Endothelial cell of umbilical vein (primary cell): ENCODE results near the gene EFHD2. TPM values are rescaled to one million over a fixed set of nuclear protein-coding genes. Genes with fewer than 3 reads are reported as not detected.

Source experiments
- BruUV-seq: library from RNA; stranded (reverse); fragments of 400-500 nt; replicated peaks from 2 replicates; lab custom pipeline; 2021; lab: Mats Ljungman, UMichigan
- CTCF ChIA-PET: fragments of 300-600, 350-600 bp; sonication (Branson Sonifier 250); formaldehyde crosslinking; loops from one replicate; lab custom pipeline; 2021; ENCODE audit warnings: antibody characterized with exemption, inconsistent platforms; lab: Charles Lee
- POLR2A ChIA-PET: fragments of 300-600, 350-600 bp; sonication (Branson Sonifier 250); formaldehyde crosslinking; loops from one replicate; lab custom pipeline; 2021; ENCODE audit warnings: antibody characterized with exemption, inconsistent platforms; lab: Charles Lee
- DNase-seq: peaks from one replicate; pipeline ENCODE4 v3.0.0-alpha.2; 2011; ENCODE audit warnings: low read depth, low spot score
- FAIRE-seq: peaks from 2 replicates; lab custom pipeline; 2011; peaks lifted over from hg19 to GRCh38; lab: Jason Lieb, UNC
- H2AFZ ChIP-seq: 2 replicates; pipeline ENCODE4 v1.6.0; 2012; ENCODE audit warnings: low read depth, low read length, control low read depth, inconsistent platforms
- H3K27ac ChIP-seq: 2 replicates; pipeline ENCODE4 v1.5.1; 2011; ENCODE audit warnings: low read depth, mild to moderate bottlenecking, control low read depth, low read length, moderate library complexity; ENCODE audit not compliant: insufficient read depth
- H3K27me3 ChIP-seq, 2 experiments: 2 replicates each; pipeline versions ENCODE4 v1.6.0 to v1.6.1; 2011; ENCODE audit warnings: low read length in 2 of 2, mixed read lengths in 1 of 2; ENCODE audit not compliant: control insufficient read depth in 2 of 2, insufficient read depth in 2 of 2
- H3K36me3 ChIP-seq, 2 experiments: 2 replicates in 1 of 2; 3 replicates in 1 of 2; pipeline ENCODE4 v1.5.1; 2011; ENCODE audit warnings: low read length in 2 of 2, mild to moderate bottlenecking in 1 of 2, moderate library complexity in 1 of 2; ENCODE audit not compliant: control insufficient read depth in 2 of 2, insufficient read depth in 2 of 2; ENCODE audit errors: extremely low read depth in 1 of 2
- H3K4me1 ChIP-seq: 3 replicates; pipeline ENCODE4 v1.5.1; 2011; ENCODE audit warnings: mild to moderate bottlenecking, low read length; ENCODE audit not compliant: control insufficient read depth, insufficient read depth; ENCODE audit errors: extremely low read depth
- H3K4me2 ChIP-seq: 2 replicates; pipeline ENCODE4 v1.6.1; 2011; ENCODE audit warnings: low read length, control low read depth, mixed read lengths; ENCODE audit not compliant: insufficient read depth
- H3K4me3 ChIP-seq, 3 experiments: fragments of 200-600 bp in 1 of 3; sonication (generic), shearing (Covaris generic) in 1 of 3; replicated peaks in 1 of 3; 2 replicates each; pipeline ENCODE4 v1.5.1; 2011 to 2016; ENCODE audit warnings: control low read depth in 3 of 3, low read length in 3 of 3, mild to moderate bottlenecking in 2 of 3, inconsistent platforms in 1 of 3, low read depth in 1 of 3, moderate library complexity in 1 of 3; ENCODE audit not compliant: insufficient read depth in 1 of 3
- H3K79me2 ChIP-seq: 2 replicates; pipeline ENCODE4 v1.6.0; 2012; ENCODE audit warnings: low read length, inconsistent platforms; ENCODE audit not compliant: control insufficient read depth, insufficient read depth
- H3K9ac ChIP-seq: replicated peaks from 2 replicates; pipeline ENCODE3; 2011; ENCODE audit warnings: low read length, control low read depth; ENCODE audit not compliant: insufficient read depth; ENCODE audit errors: extremely low read depth
- H3K9me1 ChIP-seq: replicated peaks from 3 replicates; pipeline ENCODE4 v1.6.0; 2011; ENCODE audit warnings: mild to moderate bottlenecking, low read length; ENCODE audit not compliant: control insufficient read depth, insufficient read depth; ENCODE audit errors: extremely low read depth
- H3K9me3 ChIP-seq: replicated peaks from 2 replicates; pipeline ENCODE4 v1.5.1; 2012; ENCODE audit warnings: low read length, inconsistent platforms; ENCODE audit not compliant: control insufficient read depth, insufficient read depth
- H4K20me1 ChIP-seq: replicated peaks from 2 replicates; pipeline ENCODE3; 2011; ENCODE audit warnings: mild to moderate bottlenecking, low read length; ENCODE audit not compliant: control insufficient read depth, insufficient read depth; ENCODE audit errors: extremely low read depth
- EZH2 ChIP-seq: IDR thresholded peaks from 2 replicates; pipeline ENCODE4 v1.6.1; 2012; ENCODE audit warnings: borderline replicate concordance, low read depth, mild to moderate bottlenecking, moderate library complexity, low read length, inconsistent platforms; ENCODE audit not compliant: severe bottlenecking
- FOS ChIP-seq: IDR thresholded peaks from 2 replicates; pipeline ENCODE4 v1.6.1; 2011; ENCODE audit warnings: mild to moderate bottlenecking, low read length, moderate library complexity, borderline replicate concordance; ENCODE audit not compliant: insufficient read depth
- GATA2 ChIP-seq: IDR thresholded peaks from 2 replicates; pipeline ENCODE4 v1.7.0; 2011; ENCODE audit warnings: low read depth, mild to moderate bottlenecking, moderate library complexity, mixed read lengths, low read length; ENCODE audit not compliant: insufficient read length, insufficient read depth
- JUN ChIP-seq: IDR thresholded peaks from 2 replicates; pipeline ENCODE4 v1.6.1; 2011; ENCODE audit warnings: borderline replicate concordance, low read depth; ENCODE audit not compliant: insufficient read length, insufficient read depth
- MYC ChIP-seq: IDR thresholded peaks from one replicate; pipeline ENCODE4 v1.6.1; 2011; ENCODE audit warnings: mild to moderate bottlenecking, low read depth, low read length
- POLR2A ChIP-seq: IDR thresholded peaks from 2 replicates; pipeline ENCODE4 v1.6.1; 2012; ENCODE audit warnings: low read depth, mild to moderate bottlenecking, control low read depth, low read length
- POLR2AphosphoS5 ChIP-seq: IDR thresholded peaks from 2 replicates; pipeline ENCODE4 v1.6.1; 2012; ENCODE audit warnings: low read depth, mild to moderate bottlenecking, control low read depth, low read length, moderate library complexity; ENCODE audit not compliant: insufficient read depth
- dilution Hi-C: fragments of 300-500 bp; cut with MboI; formaldehyde crosslinking; loops from one replicate; pipeline ENCODE4 v1.15.0; 2019; ENCODE audit warnings: low sequenced_read_pairs; ENCODE audit not compliant: extremely low pct_ligation_motif_present
- intact Hi-C: fragments of 100-400 bp; cut with micrococcal nuclease; formaldehyde crosslinking; loops from one replicate; pipeline ENCODE4 v1.10.0; 2022
- polyA plus RNA-seq, 4 experiments: library from polyadenylated mRNA; depleted of rRNA in 3 of 4; stranded (reverse) in 3 of 4; unstranded in 1 of 4; fragments of >200 nt; gene quantifications; 2 replicates each; pipeline versions ENCODE4 v1.2.1 to v1.2.3, GENCODE V29; 2011 to 2012; ENCODE audit warnings: missing spikeins in 1 of 4
- total RNA-seq: library from RNA; stranded (reverse); gene quantifications from 2 replicates; pipeline ENCODE4 v1.2.3, GENCODE V29; 2021
- TF ChIP-seq, protein P1 (sequence below): IDR thresholded peaks from 2 replicates; pipeline ENCODE4 v1.6.1; 2011; ENCODE audit not compliant: insufficient read depth, insufficient read length
- TF ChIP-seq, protein P2 (sequence below), 2 donors: IDR thresholded peaks; 1 replicate in 1 of 2; 2 replicates in 1 of 2; pipeline ENCODE4 v1.5.1; 2011; ENCODE audit warnings: low read length in 2 of 2, mild to moderate bottlenecking in 2 of 2, moderate library complexity in 2 of 2, control low read depth in 1 of 2, inconsistent platforms in 1 of 2, low read depth in 1 of 2; ENCODE audit not compliant: insufficient read depth in 1 of 2; ENCODE audit errors: extremely low read depth in 1 of 2

The EFHD2 gene
- total and polyA plus RNA-seq, 2 donors (not counting 3 experiments of a cell fraction or from before 2014, with no cell fraction given) = 50.2 to 73.5 TPM

- CTCF ChIA-PET = interaction anchor here (0.7 to 13.1 kb wide), 7 partner anchors 8 to 301 kb away, joined by 3 to 332 read pairs (median 21); no protein-coding TSS in a partner anchor
- Histone ChIP-seq H3K9me3 (no peaks in the 10 kb centered on the region), H3K4me3 (no peak overlapping the region), H3K4me2 (no peak overlapping the region), H3K4me1 (no peaks in the 10 kb centered on the region), H4K20me1 (no peaks in the 10 kb centered on the region), H3K79me2 (peaks cover 6% of the 10 kb centered on the region), H2AFZ (no peak overlapping the region), H3K9me1 (no peaks in the 10 kb centered on the region), H3K36me3 (peaks cover 9 to 18% of the 10 kb centered on the region in 2 experiments), H3K27ac (no peak overlapping the region), H3K9ac (no peak overlapping the region), H3K27me3 (no peaks in the 10 kb centered on the region)
- no peak for FAIRE-seq
- BruUV-seq = TSS peak; percentile 10
- no peak for TF ChIP-seq POLR2A
- no peak for TF ChIP-seq EZH2
- no peak for TF ChIP-seq GATA2
- no peak for TF ChIP-seq MYC
- TF ChIP-seq, protein P1, sequence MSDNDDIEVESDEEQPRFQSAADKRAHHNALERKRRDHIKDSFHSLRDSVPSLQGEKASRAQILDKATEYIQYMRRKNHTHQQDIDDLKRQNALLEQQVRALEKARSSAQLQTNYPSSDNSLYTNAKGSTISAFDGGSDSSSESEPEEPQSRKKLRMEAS = no peak
- no peak for TF ChIP-seq FOS
- no peak for TF ChIP-seq POLR2AphosphoS5
- TF ChIP-seq JUN = no peak
- TF ChIP-seq, protein P2, sequence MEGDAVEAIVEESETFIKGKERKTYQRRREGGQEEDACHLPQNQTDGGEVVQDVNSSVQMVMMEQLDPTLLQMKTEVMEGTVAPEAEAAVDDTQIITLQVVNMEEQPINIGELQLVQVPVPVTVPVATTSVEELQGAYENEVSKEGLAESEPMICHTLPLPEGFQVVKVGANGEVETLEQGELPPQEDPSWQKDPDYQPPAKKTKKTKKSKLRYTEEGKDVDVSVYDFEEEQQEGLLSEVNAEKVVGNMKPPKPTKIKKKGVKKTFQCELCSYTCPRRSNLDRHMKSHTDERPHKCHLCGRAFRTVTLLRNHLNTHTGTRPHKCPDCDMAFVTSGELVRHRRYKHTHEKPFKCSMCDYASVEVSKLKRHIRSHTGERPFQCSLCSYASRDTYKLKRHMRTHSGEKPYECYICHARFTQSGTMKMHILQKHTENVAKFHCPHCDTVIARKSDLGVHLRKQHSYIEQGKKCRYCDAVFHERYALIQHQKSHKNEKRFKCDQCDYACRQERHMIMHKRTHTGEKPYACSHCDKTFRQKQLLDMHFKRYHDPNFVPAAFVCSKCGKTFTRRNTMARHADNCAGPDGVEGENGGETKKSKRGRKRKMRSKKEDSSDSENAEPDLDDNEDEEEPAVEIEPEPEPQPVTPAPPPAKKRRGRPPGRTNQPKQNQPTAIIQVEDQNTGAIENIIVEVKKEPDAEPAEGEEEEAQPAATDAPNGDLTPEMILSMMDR (IDR thresholded peaks at IDR 0.05; ENCODE audit: extremely low read depth in 1 of 2, insufficient read depth in 1 of 2, low read depth in 1 of 2, low read length in 2 of 2) = no peak
- POLR2A ChIA-PET = no interaction called here
- no peak for DNase-seq
- dilution Hi-C loops (no loop called here), intact Hi-C loops (loop anchor here (5.0 kb wide), 1 partner anchor 302 kb away; no protein-coding TSS in a partner anchor)
Observed at GRCh38 chr1:15429701-15430149, 20.0 kb downstream of the EFHD2 start.
